Vagina (tissue), 2 donors: ENCODE data around the gene IL24. TPM values are rescaled to one million over a fixed set of nuclear protein-coding genes. Genes with fewer than 3 reads are reported as not detected.

ENCODE experiments used
- DNase-seq, 2 donors: peaks; one replicate each; pipeline ENCODE4 v3.0.0-alpha.2; 2017; ENCODE audit errors: extremely low spot score in 2 of 2
- H3K27ac ChIP-seq: fragments of 200-600 bp; sonication (generic); one replicate; pipeline ENCODE4 v1.5.1; 2019
- H3K27me3 ChIP-seq: fragments of 200-600 bp; sonication (generic); one replicate; pipeline ENCODE4 v1.5.1; 2019
- H3K36me3 ChIP-seq, 2 donors: fragments of 200-600 bp; sonication (generic); one replicate each; pipeline ENCODE4 v1.5.1; 2017 to 2019
- H3K4me1 ChIP-seq: fragments of 200-600 bp; sonication (generic); one replicate; pipeline ENCODE4 v1.5.1; 2019
- H3K4me3 ChIP-seq, 2 donors: fragments of 200-600 bp; sonication (generic); 1 replicate in 1 of 2; 2 replicates in 1 of 2; pipeline ENCODE4 v1.5.1; 2016 to 2019
- H3K9me3 ChIP-seq: fragments of 200-600 bp; sonication (generic); one replicate; pipeline ENCODE4 v1.5.1; 2019
- POLR2A ChIP-seq, 2 donors: fragments of 450-650 bp; IDR thresholded peaks; one replicate each; pipeline ENCODE4 v1.6.1; 2017; ENCODE audit warnings: antibody characterized with exemption in 2 of 2, mild to moderate bottlenecking in 2 of 2, moderate library complexity in 2 of 2
- POLR2AphosphoS5 ChIP-seq, 2 donors: sonication (generic); formaldehyde crosslinking; IDR thresholded peaks; one replicate each; pipeline ENCODE4 v1.9.0; 2017; ENCODE audit warnings: antibody characterized with exemption in 2 of 2, mild to moderate bottlenecking in 2 of 2, low read depth in 1 of 2; ENCODE audit not compliant: insufficient read depth in 1 of 2
- intact Hi-C: fragments of 100-400 bp; cut with DNase I; formaldehyde crosslinking; loops from one replicate; pipeline ENCODE4 v1.15.1; 2023
- total RNA-seq: library from RNA; depleted of rRNA; stranded (reverse); fragments of >200 nt; gene quantifications from one replicate; pipeline ENCODE4 v1.2.3, GENCODE V29; 2016
- TF ChIP-seq, protein P1 (sequence below), 3 experiments: fragments of 450-650 bp in 2 of 3; fragments of 200-600 bp in 1 of 3; sonication (generic) in 1 of 3; IDR thresholded peaks; one replicate each; pipeline ENCODE4 v1.5.1; 2017 to 2019; ENCODE audit warnings: antibody characterized with exemption in 3 of 3, mild to moderate bottlenecking in 2 of 3, moderate library complexity in 2 of 3

The IL24 gene
- total RNA-seq, 1 donor from 2014 or later = 1.5 TPM

DNA sequence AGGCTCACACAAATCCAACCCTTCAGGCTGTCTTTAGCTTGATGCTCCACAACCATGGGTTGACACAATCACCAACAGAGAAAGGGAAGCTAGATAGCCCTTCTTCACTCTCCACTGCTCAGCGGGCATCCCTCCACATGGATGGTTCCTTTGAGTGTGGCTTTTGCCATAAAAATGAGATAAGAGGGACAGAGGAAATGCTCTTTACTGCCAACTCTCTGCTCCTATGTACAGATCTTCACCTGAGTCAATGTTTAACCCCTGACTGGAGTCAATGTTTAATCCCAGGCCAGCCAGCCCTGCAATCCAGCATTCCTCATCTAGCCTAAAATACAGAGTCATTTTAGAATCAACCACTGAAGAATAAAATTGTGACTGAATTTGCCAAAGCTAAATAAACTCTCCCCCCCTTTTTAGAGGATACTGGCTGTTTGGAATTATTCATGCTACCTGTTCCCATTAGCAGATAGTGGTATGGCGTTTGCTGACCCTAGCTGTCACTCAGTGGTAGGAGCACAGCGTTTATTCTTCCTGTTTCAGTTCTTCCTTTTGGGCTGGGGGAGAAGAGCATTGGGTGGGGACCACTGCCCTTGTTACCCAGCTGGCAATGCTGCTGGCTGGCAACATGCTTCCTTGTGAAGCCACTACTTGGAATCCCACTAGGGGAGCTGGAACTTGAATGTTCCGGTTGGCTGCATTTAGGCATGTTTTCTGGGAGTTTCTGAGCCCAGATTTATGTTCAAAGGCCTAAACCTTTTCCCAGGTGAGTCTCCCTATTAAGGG is 54.3 kb downstream of the IL24 start:
- TF ChIP-seq POLR2AphosphoS5 (IDR thresholded peaks at IDR 0.05; ENCODE audit: insufficient read depth in 1 of 2, low read depth in 1 of 2) (no peak), POLR2A (IDR thresholded peaks at IDR 0.05) (no peak)
- TF ChIP-seq, protein P1, sequence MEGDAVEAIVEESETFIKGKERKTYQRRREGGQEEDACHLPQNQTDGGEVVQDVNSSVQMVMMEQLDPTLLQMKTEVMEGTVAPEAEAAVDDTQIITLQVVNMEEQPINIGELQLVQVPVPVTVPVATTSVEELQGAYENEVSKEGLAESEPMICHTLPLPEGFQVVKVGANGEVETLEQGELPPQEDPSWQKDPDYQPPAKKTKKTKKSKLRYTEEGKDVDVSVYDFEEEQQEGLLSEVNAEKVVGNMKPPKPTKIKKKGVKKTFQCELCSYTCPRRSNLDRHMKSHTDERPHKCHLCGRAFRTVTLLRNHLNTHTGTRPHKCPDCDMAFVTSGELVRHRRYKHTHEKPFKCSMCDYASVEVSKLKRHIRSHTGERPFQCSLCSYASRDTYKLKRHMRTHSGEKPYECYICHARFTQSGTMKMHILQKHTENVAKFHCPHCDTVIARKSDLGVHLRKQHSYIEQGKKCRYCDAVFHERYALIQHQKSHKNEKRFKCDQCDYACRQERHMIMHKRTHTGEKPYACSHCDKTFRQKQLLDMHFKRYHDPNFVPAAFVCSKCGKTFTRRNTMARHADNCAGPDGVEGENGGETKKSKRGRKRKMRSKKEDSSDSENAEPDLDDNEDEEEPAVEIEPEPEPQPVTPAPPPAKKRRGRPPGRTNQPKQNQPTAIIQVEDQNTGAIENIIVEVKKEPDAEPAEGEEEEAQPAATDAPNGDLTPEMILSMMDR (IDR thresholded peaks at IDR 0.05) = no peak
- intact Hi-C loops = no loop called here
- no peak for DNase-seq

DNA sequence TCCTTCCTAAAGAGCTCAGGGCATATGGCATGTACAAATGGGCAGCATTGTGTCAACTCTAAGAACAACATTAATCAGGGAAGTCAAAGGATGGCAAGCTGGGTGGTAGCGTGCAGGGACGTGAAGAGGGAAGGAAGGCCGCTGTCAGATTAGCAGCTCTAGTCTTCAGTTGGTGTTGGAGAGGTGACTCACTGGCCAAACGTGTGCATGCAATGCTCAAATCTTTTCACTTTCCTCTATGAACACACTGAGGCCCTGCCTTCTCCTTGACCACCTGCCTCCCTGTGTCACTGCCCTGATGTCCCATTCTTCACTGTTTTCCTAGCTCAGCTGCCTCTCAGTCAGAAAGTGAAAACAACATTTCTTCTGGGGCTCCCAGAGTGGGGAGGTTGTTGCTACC is 54.9 kb downstream of the IL24 start:
- H3K4me1 ChIP-seq = peaks cover 9% of the 10 kb centered on the region
- no peak overlapping the region for H3K4me3 ChIP-seq
- no peak for DNase-seq
- intact Hi-C loops = no loop called here
- no peak overlapping the region for H3K27ac ChIP-seq
- TF ChIP-seq POLR2A (IDR thresholded peaks at IDR 0.05) = no peak
- TF ChIP-seq POLR2AphosphoS5 (IDR thresholded peaks at IDR 0.05; ENCODE audit: insufficient read depth in 1 of 2, low read depth in 1 of 2) = no peak
- TF ChIP-seq, protein P1 (IDR thresholded peaks at IDR 0.05) = no peak
- no peaks in the 10 kb centered on the region for H3K9me3 ChIP-seq
- no peaks in the 10 kb centered on the region for H3K36me3 ChIP-seq
- no peaks in the 10 kb centered on the region for H3K27me3 ChIP-seq

More for the DNA sequence above, 54.3 kb downstream of the IL24 start:
- Histone ChIP-seq H3K27me3 (no peaks in the 10 kb centered on the region), H3K36me3 (no peaks in the 10 kb centered on the region), H3K9me3 (no peaks in the 10 kb centered on the region), H3K4me1 (peaks cover 9% of the 10 kb centered on the region), H3K4me3 (no peak overlapping the region), H3K27ac (no peak overlapping the region)

DNA sequence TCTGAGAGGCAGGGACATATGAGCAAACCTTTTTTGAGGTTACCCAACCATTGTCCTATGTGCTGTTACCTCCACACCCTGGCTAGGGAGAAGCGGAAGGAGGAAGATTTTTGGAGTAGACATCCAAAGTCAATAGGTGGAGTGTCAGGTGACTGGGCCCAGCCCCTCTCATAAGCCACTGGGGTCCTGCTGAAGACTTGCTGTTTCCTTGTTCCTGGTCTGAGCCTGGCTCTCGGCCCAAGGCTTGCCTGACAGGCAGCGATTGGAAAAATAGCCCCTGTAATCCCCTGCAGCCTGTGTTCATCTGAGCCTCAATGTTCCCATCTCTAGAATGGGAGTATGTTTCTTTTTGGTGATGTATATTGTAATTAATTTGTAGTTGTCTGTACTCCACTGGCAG is 55.9 kb downstream of the IL24 start:
- intact Hi-C loops = no loop called here
- H3K4me1 ChIP-seq = peaks cover 9% of the 10 kb centered on the region
- TF ChIP-seq POLR2A (IDR thresholded peaks at IDR 0.05) (no peak), POLR2AphosphoS5 (IDR thresholded peaks at IDR 0.05; ENCODE audit: insufficient read depth in 1 of 2, low read depth in 1 of 2) (no peak)
- TF ChIP-seq, protein P1 (IDR thresholded peaks at IDR 0.05) = no peak
- no peaks in the 10 kb centered on the region for H3K9me3 ChIP-seq
- H3K27ac ChIP-seq = no peak overlapping the region
- no peak for DNase-seq
- no peak overlapping the region for H3K4me3 ChIP-seq
- no peaks in the 10 kb centered on the region for H3K36me3 ChIP-seq
- H3K27me3 ChIP-seq = no peaks in the 10 kb centered on the region

DNA sequence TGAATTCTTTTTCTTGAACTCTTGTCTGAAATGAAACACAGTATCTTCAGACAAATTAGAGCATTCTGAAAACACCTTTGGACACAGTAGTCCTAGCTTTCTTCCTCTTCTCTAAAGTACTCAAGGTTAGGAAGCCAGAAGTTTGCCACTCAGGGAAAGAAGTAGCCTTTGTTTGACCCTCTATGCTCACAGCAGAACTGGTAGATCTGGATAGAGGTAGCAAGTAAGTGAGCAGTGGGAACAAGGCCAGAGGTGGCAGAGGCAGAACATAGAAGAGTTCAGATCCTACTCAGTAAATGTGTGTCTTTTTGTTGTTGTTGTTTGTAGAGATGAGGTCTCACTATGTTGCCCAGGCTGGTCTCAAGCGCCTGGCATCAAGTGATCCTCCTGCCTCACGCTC is 56.4 kb downstream of the IL24 start:
- H3K36me3 ChIP-seq = no peaks in the 10 kb centered on the region
- DNase-seq = no peak
- no peak overlapping the region for H3K4me3 ChIP-seq
- peaks cover 9% of the 10 kb centered on the region for H3K4me1 ChIP-seq
- H3K9me3 ChIP-seq = no peaks in the 10 kb centered on the region
- intact Hi-C loops = no loop called here
- no peak for TF ChIP-seq POLR2A (IDR thresholded peaks at IDR 0.05)
- no peak for TF ChIP-seq POLR2AphosphoS5 (IDR thresholded peaks at IDR 0.05; ENCODE audit: insufficient read depth in 1 of 2, low read depth in 1 of 2)
- TF ChIP-seq, protein P1 (IDR thresholded peaks at IDR 0.05) = no peak
- H3K27me3 ChIP-seq = no peaks in the 10 kb centered on the region
- no peak overlapping the region for H3K27ac ChIP-seq

Other genes with a start within 250 kb of the IL24 start
- gene MAPKAPK2, start 212.5 kb upstream of the IL24 start, total RNA-seq = 51.1 TPM
- not detected for gene IL19, start 126.7 kb upstream of the IL24 start, total RNA-seq
- gene IL10, start 124.9 kb upstream of the IL24 start, total RNA-seq = 2.7 TPM
- not detected for gene IL20, start 31.8 kb upstream of the IL24 start, total RNA-seq
- 12.3 TPM for gene FCMR, start 24.5 kb downstream of the IL24 start, total RNA-seq
- 0.25 TPM for gene PIGR, start 49.0 kb downstream of the IL24 start, total RNA-seq
- gene FCAMR, start 73.0 kb downstream of the IL24 start, total RNA-seq = not detected
- gene C1orf116, start 135.3 kb downstream of the IL24 start, total RNA-seq = 11.8 TPM
- 25.3 TPM for gene YOD1, start 153.8 kb downstream of the IL24 start, total RNA-seq
- 6.9 TPM for gene PFKFB2, start 155.8 kb downstream of the IL24 start, total RNA-seq
- not detected for gene C4BPB, start 191.4 kb downstream of the IL24 start, total RNA-seq
- not detected for gene C4BPA, start 206.8 kb downstream of the IL24 start, total RNA-seq